ENCODE results near the gene HEATR3. TPM values are rescaled to one million over a fixed set of nuclear protein-coding genes. Genes with fewer than 3 reads are reported as not detected.

HEATR3 gene
- total and polyA plus RNA-seq, 2 of the 13 experiments (the other 11 are each of a cell fraction or from before 2014, with no cell fraction given), result 22.4 to 52.4 TPM

DNA sequence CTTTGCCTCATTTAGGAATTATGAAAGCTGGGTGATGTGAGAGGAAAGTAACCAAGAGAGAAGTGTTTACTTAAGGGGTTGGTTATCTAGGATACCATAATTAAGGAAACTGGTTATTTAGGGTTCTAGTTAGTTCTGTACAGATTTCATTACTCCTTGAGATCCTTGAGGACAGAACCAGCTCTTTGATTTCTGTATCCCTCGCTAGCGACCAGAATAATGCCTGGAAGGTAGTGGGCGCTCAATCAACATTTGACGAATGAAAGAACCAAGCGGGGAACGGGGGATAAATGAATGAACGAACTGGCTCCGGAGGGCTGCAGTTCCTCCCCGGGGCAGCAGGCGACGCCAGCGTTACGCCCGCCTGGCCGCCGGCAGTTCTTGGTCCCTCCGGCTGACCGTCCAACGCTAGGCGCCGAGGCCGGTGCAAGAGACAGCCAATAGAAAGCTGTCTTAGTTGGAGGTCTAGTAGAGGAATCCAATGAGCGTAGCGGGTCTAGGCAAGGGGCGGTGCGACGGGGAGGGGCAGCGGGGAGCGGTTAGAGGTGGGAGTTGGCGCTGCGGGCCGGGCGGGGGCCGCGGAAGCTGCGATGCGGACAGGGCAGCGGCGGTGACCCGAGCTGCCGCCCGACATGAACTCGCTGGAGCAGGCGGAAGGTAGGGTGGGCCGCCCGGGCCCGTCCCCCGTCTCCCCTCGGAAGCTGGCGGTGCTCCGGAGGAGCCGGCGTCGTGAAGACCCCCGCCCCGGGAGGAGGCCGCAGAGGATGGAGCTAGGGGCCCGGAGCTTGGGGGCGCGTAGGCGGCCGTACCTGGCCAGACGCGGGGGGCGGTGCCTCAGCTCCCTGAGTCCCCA lies 40.9 kb upstream of the HEATR3 start, which contains the start of gene CNEP1R1 (continued):
- TF ChIP-seq KDM5A (IDR thresholded peaks at IDR 0.05; ENCODE audit: borderline replicate concordance, low read length) (peak; percentile 70; the same call in 1 of the 2 replicates), ZMYM4 (CRISPR knock-in tag; IDR thresholded peaks at IDR 0.05) (peak; percentile 100), ZNF652 (CRISPR knock-in tag; IDR thresholded peaks at IDR 0.05; ENCODE audit: borderline replicate concordance, low read depth) (peak; percentile 50; the same call in 1 of the 2 replicates), SYNCRIP (IDR thresholded peaks at IDR 0.05; ENCODE audit: insufficient read depth, low read depth, low read length) (no peak), KDM3A (CRISPR knock-in tag; IDR thresholded peaks at IDR 0.05; ENCODE audit: low read depth) (peak; percentile 100), ZNF605 (CRISPR knock-in tag; IDR thresholded peaks at IDR 0.05) (peak; percentile 96), U2AF1 (optimal IDR thresholded peaks at IDR 0.05; ENCODE audit: low read depth, low read length) (peak; percentile 70), RARA (CRISPR knock-in tag; IDR thresholded peaks at IDR 0.05) (peak; percentile 31; the same call in 1 of the 2 replicates), AGO1 (IDR thresholded peaks at IDR 0.05; ENCODE audit: low read depth, low read length, poor library complexity, severe bottlenecking) (peak; percentile 81), THAP11 (CRISPR knock-in tag; IDR thresholded peaks at IDR 0.05) (peak; percentile 95), ZMYM3 (CRISPR knock-in tag; IDR thresholded peaks at IDR 0.05) (peak; percentile 77; the same call in 1 of the 2 replicates), KDM2A (CRISPR knock-in tag; IDR thresholded peaks at IDR 0.05; ENCODE audit: borderline replicate concordance, low read depth) (peak; percentile 98), ZNF557 (CRISPR knock-in tag; IDR thresholded peaks at IDR 0.05) (0 out of 2 replicates have a peak, but pooled peaks have one; percentile 34), ATF7 (IDR thresholded peaks at IDR 0.05) (no peak), ATF7 (CRISPR knock-in tag; IDR thresholded peaks at IDR 0.05) (no peak; the same call in 1 of the 2 replicates), ZSCAN9 (CRISPR knock-in tag; IDR thresholded peaks at IDR 0.05; ENCODE audit: borderline replicate concordance) (peak; percentile 76; the same call in 1 of the 2 replicates), ZNF296 (CRISPR knock-in tag; conservative IDR thresholded peaks at IDR 0.05) (peak; percentile 48; the same call in 1 of the 2 replicates), ZNF232 (CRISPR knock-in tag; IDR thresholded peaks at IDR 0.05; ENCODE audit: borderline replicate concordance) (peak; percentile 97), MBD4 (IDR thresholded peaks at IDR 0.05; ENCODE audit: borderline replicate concordance, low read length) (no peak)
- TF ChIP-seq, protein P1, sequence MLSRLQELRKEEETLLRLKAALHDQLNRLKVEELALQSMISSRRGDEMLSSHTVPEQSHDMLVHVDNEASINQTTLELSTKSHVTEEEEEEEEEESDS (CRISPR knock-in tag; IDR thresholded peaks at IDR 0.05; ENCODE audit: borderline replicate concordance), result no peak
- TF ChIP-seq, protein P2, sequence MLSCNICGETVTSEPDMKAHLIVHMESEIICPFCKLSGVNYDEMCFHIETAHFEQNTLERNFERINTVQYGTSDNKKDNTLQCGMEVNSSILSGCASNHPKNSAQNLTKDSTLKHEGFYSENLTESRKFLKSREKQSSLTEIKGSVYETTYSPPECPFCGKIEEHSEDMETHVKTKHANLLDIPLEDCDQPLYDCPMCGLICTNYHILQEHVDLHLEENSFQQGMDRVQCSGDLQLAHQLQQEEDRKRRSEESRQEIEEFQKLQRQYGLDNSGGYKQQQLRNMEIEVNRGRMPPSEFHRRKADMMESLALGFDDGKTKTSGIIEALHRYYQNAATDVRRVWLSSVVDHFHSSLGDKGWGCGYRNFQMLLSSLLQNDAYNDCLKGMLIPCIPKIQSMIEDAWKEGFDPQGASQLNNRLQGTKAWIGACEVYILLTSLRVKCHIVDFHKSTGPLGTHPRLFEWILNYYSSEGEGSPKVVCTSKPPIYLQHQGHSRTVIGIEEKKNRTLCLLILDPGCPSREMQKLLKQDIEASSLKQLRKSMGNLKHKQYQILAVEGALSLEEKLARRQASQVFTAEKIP (CRISPR knock-in tag; IDR thresholded peaks at IDR 0.05; ENCODE audit: borderline replicate concordance), result no peak
- TF ChIP-seq, protein P3, sequence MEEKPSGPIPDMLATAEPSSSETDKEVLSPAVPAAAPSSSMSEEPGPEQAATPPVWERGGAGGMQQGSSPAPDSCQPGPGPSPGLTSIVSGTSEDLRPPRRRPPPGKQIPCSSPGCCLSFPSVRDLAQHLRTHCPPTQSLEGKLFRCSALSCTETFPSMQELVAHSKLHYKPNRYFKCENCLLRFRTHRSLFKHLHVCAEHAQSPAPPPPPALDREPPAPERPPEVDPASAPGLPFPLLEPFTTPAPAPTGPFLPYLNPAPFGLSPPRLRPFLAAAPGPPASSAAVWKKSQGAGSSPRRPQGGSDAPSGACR (CRISPR knock-in tag; IDR thresholded peaks at IDR 0.05), result peak; percentile 59
- TF ChIP-seq, protein P4, sequence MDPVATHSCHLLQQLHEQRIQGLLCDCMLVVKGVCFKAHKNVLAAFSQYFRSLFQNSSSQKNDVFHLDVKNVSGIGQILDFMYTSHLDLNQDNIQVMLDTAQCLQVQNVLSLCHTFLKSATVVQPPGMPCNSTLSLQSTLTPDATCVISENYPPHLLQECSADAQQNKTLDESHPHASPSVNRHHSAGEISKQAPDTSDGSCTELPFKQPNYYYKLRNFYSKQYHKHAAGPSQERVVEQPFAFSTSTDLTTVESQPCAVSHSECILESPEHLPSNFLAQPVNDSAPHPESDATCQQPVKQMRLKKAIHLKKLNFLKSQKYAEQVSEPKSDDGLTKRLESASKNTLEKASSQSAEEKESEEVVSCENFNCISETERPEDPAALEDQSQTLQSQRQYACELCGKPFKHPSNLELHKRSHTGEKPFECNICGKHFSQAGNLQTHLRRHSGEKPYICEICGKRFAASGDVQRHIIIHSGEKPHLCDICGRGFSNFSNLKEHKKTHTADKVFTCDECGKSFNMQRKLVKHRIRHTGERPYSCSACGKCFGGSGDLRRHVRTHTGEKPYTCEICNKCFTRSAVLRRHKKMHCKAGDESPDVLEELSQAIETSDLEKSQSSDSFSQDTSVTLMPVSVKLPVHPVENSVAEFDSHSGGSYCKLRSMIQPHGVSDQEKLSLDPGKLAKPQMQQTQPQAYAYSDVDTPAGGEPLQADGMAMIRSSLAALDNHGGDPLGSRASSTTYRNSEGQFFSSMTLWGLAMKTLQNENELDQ (CRISPR knock-in tag; IDR thresholded peaks at IDR 0.05; ENCODE audit: borderline replicate concordance), result no peak; the same call in 1 of the 2 replicates
- TF ChIP-seq, protein P5, sequence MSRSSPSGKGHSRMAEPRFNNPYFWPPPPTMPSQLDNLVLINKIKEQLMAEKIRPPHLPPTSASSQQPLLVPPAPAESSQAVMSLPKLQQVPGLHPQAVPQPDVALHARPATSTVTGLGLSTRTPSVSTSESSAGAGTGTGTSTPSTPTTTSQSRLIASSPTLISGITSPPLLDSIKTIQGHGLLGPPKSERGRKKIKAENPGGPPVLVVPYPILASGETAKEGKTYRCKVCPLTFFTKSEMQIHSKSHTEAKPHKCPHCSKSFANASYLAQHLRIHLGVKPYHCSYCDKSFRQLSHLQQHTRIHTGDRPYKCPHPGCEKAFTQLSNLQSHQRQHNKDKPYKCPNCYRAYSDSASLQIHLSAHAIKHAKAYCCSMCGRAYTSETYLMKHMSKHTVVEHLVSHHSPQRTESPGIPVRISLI (CRISPR knock-in tag; IDR thresholded peaks at IDR 0.05; ENCODE audit: borderline replicate concordance), result peak; percentile 34; the same call in 1 of the 2 replicates

All from HepG2 (cell line).